GM23338 (cell line): ENCODE data around the gene PCSK7. TPM values are rescaled to one million over a fixed set of nuclear protein-coding genes. Genes with fewer than 3 reads are reported as not detected.

ENCODE experiments used
- ATAC-seq: fragments of 200-7000 bp; cut with Tn5 transposase; 3 replicates; pipeline ENCODE4 v1.9.1; 2020
- DNase-seq: peaks from one replicate; pipeline ENCODE4 v3.0.0-alpha.2; 2015; ENCODE audit warnings: low spot score
- H2AFZ ChIP-seq: fragments of 200-600 bp; sonication (generic); 2 replicates; pipeline ENCODE4 v1.8.0; 2016; ENCODE audit warnings: antibody characterized with exemption, mild to moderate bottlenecking, moderate library complexity
- H3F3A ChIP-seq: fragments of 200-600 bp; sonication (generic); replicated peaks from 2 replicates; pipeline ENCODE4 v1.8.0; 2017; ENCODE audit warnings: antibody characterized with exemption, mixed run types, low read depth
- H3K27ac ChIP-seq: fragments of 200-600 bp; sonication (generic); 2 replicates; pipeline ENCODE4 v1.6.1; 2016; ENCODE audit warnings: low read depth
- H3K27me3 ChIP-seq: fragments of 200-600 bp; sonication (generic); 2 replicates; pipeline ENCODE4 v1.8.0; 2016; ENCODE audit warnings: mild to moderate bottlenecking, mixed run types, moderate library complexity; ENCODE audit not compliant: insufficient read depth
- H3K36me3 ChIP-seq: fragments of 200-600 bp; sonication (generic); 2 replicates; pipeline ENCODE4 v1.8.0; 2016; ENCODE audit warnings: mild to moderate bottlenecking; ENCODE audit not compliant: insufficient read depth
- H3K4me1 ChIP-seq: fragments of 200-600 bp; sonication (generic); 2 replicates; pipeline ENCODE4 v1.8.0; 2016; ENCODE audit warnings: mild to moderate bottlenecking, moderate library complexity; ENCODE audit not compliant: insufficient read depth
- H3K4me2 ChIP-seq: fragments of 200-600 bp; sonication (generic); 2 replicates; pipeline ENCODE4 v1.7.1; 2017; ENCODE audit warnings: mixed run types
- H3K4me3 ChIP-seq: fragments of 200-600 bp; sonication (generic); 2 replicates; pipeline ENCODE4 v1.6.1; 2016; ENCODE audit warnings: mixed run types
- H3K79me2 ChIP-seq: fragments of 200-600 bp; sonication (generic); replicated peaks from 2 replicates; pipeline ENCODE4 v1.8.0; 2017; ENCODE audit warnings: mild to moderate bottlenecking; ENCODE audit not compliant: insufficient read depth
- H3K9me2 ChIP-seq: fragments of 200-600 bp; sonication (generic); 2 replicates; pipeline ENCODE4 v1.8.0; 2017; ENCODE audit not compliant: insufficient read depth
- H4K20me1 ChIP-seq: fragments of 200-600 bp; sonication (generic); replicated peaks from 2 replicates; pipeline ENCODE4 v1.8.0; 2017; ENCODE audit warnings: mild to moderate bottlenecking; ENCODE audit not compliant: insufficient read depth
- H3K27ac Mint-ChIP-seq: 2 replicates; pipeline ENCODE4 v1.8.0; 2020; ENCODE audit warnings: inconsistent platforms, mild to moderate bottlenecking, moderate library complexity, mixed read lengths
- H3K27me3 Mint-ChIP-seq: 3 replicates; pipeline ENCODE4 v1.8.0; 2022; ENCODE audit warnings: low read depth, mild to moderate bottlenecking, moderate library complexity, mixed read lengths, inconsistent platforms; ENCODE audit not compliant: insufficient read depth, poor library complexity
- H3K36me3 Mint-ChIP-seq: 3 replicates; pipeline ENCODE4 v1.8.0; 2021; ENCODE audit warnings: low read depth, mild to moderate bottlenecking, inconsistent platforms, moderate library complexity, mixed read lengths
- H3K4me1 Mint-ChIP-seq: 3 replicates; pipeline ENCODE4 v1.8.0; 2020; ENCODE audit warnings: mild to moderate bottlenecking, inconsistent platforms, mixed read lengths
- H3K4me3 Mint-ChIP-seq: 3 replicates; pipeline ENCODE4 v1.8.0; 2021; ENCODE audit warnings: moderate library complexity, mild to moderate bottlenecking, inconsistent platforms, mixed read lengths
- H3K9me3 Mint-ChIP-seq: 3 replicates; pipeline ENCODE4 v1.8.0; 2020; ENCODE audit warnings: moderate library complexity, mild to moderate bottlenecking, inconsistent platforms, mixed read lengths
- CTCF ChIP-seq, 2 experiments: fragments of 200-600 bp in 1 of 2; sonication (generic) in 1 of 2; conservative IDR thresholded peaks; 2 replicates each; pipeline versions ENCODE4 v1.5.1 to v1.6.1; 2016 to 2017; ENCODE audit warnings: antibody characterized with exemption in 2 of 2, low read depth in 2 of 2, mild to moderate bottlenecking in 2 of 2, moderate library complexity in 1 of 2
- REST ChIP-seq: IDR thresholded peaks from one replicate; pipeline ENCODE4 v1.6.1; 2018; ENCODE audit warnings: antibody characterized with exemption; ENCODE audit not compliant: unreplicated experiment
- ZNF331 ChIP-seq: fragments of 250-450 bp; sonication (Bioruptor Pico); IDR thresholded peaks from 2 replicates; pipeline ENCODE4 v1.5.0; 2020; ENCODE audit warnings: low read depth, mild to moderate bottlenecking, moderate library complexity
- ZNF462 ChIP-seq: fragments of 250-450 bp; sonication (Bioruptor Pico); IDR thresholded peaks from 2 replicates; pipeline ENCODE4 v1.5.0; 2020; ENCODE audit warnings: mild to moderate bottlenecking, moderate library complexity
- polyA plus RNA-seq: library from polyadenylated mRNA; unstranded; fragments of >200 nt; fragmentation: Nextera tagmentation; extraction: Ambion mirVana; gene quantifications from 2 replicates; pipeline ENCODE4 v1.2.1, GENCODE V29; 2016
- total RNA-seq: library from RNA; depleted of rRNA; stranded (reverse); fragments of >200 nt; shearing (Covaris generic); gene quantifications from 2 replicates; pipeline ENCODE4 v1.2.3, GENCODE V29; 2014

The PCSK7 gene
- total and polyA plus RNA-seq, 2 experiments from 2014 or later: 12.4 to 46.4 TPM

- H3F3A ChIP-seq: peaks cover 11% of the 10 kb centered on the region
- H3K36me3 ChIP-seq: no peaks in the 10 kb centered on the region
- H3K4me3 ChIP-seq: no peak overlapping the region
- H3K4me1 ChIP-seq: peaks cover 22% of the 10 kb centered on the region
- Mint-ChIP-seq H3K27me3 (peaks cover 23% of the 10 kb centered on the region), H3K4me3 (no peak overlapping the region), H3K36me3 (peaks cover 3% of the 10 kb centered on the region; the same call in 1 of the 3 replicates), H3K9me3 (no peaks in the 10 kb centered on the region; the same call in 2 of the 3 replicates), H3K27ac (no peak overlapping the region), H3K4me1 (peaks cover 25% of the 10 kb centered on the region)
- H3K27ac ChIP-seq: no peak overlapping the region
- no peak for DNase-seq
- no peak overlapping the region for H2AFZ ChIP-seq
- no peak overlapping the region for H3K4me2 ChIP-seq
- no peak for TF ChIP-seq CTCF (conservative IDR thresholded peaks at IDR 0.05; ENCODE audit: low read depth in 2 of 2)
- TF ChIP-seq ZNF462 (CRISPR knock-in tag): no peak
- TF ChIP-seq ZNF331 (CRISPR knock-in tag): no peak
- no peak for TF ChIP-seq REST
- no peaks in the 10 kb centered on the region for H3K27me3 ChIP-seq
- H3K9me2 ChIP-seq: no peaks in the 10 kb centered on the region
- H3K79me2 ChIP-seq: peaks cover 9% of the 10 kb centered on the region
- ATAC-seq: no peak
- no peaks in the 10 kb centered on the region for H4K20me1 ChIP-seq
Measured at GRCh38 chr11:117195258-117195657, 36.6 kb downstream of the PCSK7 start.
